SK-N-SH (cell line): Measurements from ENCODE around the gene CNTNAP5. TPM values are rescaled to one million over a fixed set of nuclear protein-coding genes. Genes with fewer than 3 reads are reported as not detected.

Experiments used
- CTCF ChIA-PET: fragments of 300-600, 350-600 bp; formaldehyde crosslinking; extraction: SDS; loops from one replicate; lab custom pipeline; 2021; lab: Yijun Ruan, JAX
- POLR2A ChIA-PET: fragments of 350-600 bp; sonication (Branson Sonifier 250); formaldehyde crosslinking; extraction: SDS; loops from one replicate; lab custom pipeline; 2020; ENCODE audit warnings: antibody characterized with exemption, inconsistent platforms; lab: Yijun Ruan, JAX
- DNase-seq: peaks from one replicate; pipeline ENCODE4 v3.0.0; 2012
- H2AFZ ChIP-seq: fragments of 200-600 bp; sonication (generic); 2 replicates; pipeline ENCODE4 v1.8.1; 2016; ENCODE audit warnings: antibody characterized with exemption, mild to moderate bottlenecking, low read depth
- H3F3A ChIP-seq: fragments of 200-600 bp; sonication (generic); replicated peaks from 2 replicates; pipeline ENCODE3; 2016; ENCODE audit warnings: antibody characterized with exemption, mild to moderate bottlenecking; ENCODE audit not compliant: insufficient read depth
- H3K27ac ChIP-seq, 2 experiments: fragments of 200-500 bp in 1 of 2; fragments of 200-600 bp in 1 of 2; sonication (Bioruptor generic) in 1 of 2; sonication (generic), shearing (Covaris generic) in 1 of 2; 2 replicates each; pipeline versions ENCODE4 v1.5.1 to v1.6.1; 2014 to 2016; ENCODE audit warnings: low read depth in 2 of 2, inconsistent platforms in 1 of 2, low read length in 1 of 2, mild to moderate bottlenecking in 1 of 2, mixed read lengths in 1 of 2
- H3K27me3 ChIP-seq: fragments of 200-600 bp; sonication (generic), shearing (Covaris generic); 2 replicates; pipeline ENCODE4 v1.6.1; 2016; ENCODE audit warnings: mixed run types; ENCODE audit not compliant: insufficient read depth
- H3K36me3 ChIP-seq, 2 experiments: fragments of 200-500 bp in 1 of 2; fragments of 200-600 bp in 1 of 2; sonication (Bioruptor generic) in 1 of 2; sonication (generic) in 1 of 2; replicated peaks in 1 of 2; 2 replicates each; pipeline versions ENCODE3 to v1.5.1; 2014 to 2016; ENCODE audit warnings: low read length in 1 of 2, mild to moderate bottlenecking in 1 of 2; ENCODE audit not compliant: insufficient read depth in 2 of 2, control insufficient read depth in 1 of 2
- H3K4me1 ChIP-seq, 2 experiments: fragments of 200-500 bp in 1 of 2; fragments of 200-600 bp in 1 of 2; sonication (Bioruptor generic) in 1 of 2; sonication (generic), shearing (Covaris generic) in 1 of 2; 2 replicates each; pipeline versions ENCODE4 v1.5.1 to v1.6.1; 2014 to 2016; ENCODE audit warnings: low read depth in 1 of 2, low read length in 1 of 2, mixed run types in 1 of 2; ENCODE audit not compliant: insufficient read depth in 2 of 2, control insufficient read depth in 1 of 2
- H3K4me2 ChIP-seq: fragments of 200-600 bp; sonication (generic), shearing (Covaris generic); 2 replicates; pipeline ENCODE4 v1.6.1; 2017; ENCODE audit warnings: mixed run types
- H3K4me3 ChIP-seq, 2 experiments: fragments of 200-500 bp in 1 of 2; fragments of 200-600 bp in 1 of 2; sonication (Bioruptor generic) in 1 of 2; sonication (generic), shearing (Covaris generic) in 1 of 2; 2 replicates each; pipeline versions ENCODE4 v1.5.1 to v1.8.1; 2014 to 2016; ENCODE audit warnings: low read depth in 2 of 2, inconsistent platforms in 1 of 2, low read length in 1 of 2, mild to moderate bottlenecking in 1 of 2, mixed read lengths in 1 of 2, moderate library complexity in 1 of 2
- H3K79me2 ChIP-seq: fragments of 200-600 bp; sonication (generic); 2 replicates; pipeline ENCODE4 v1.8.1; 2017; ENCODE audit warnings: mild to moderate bottlenecking; ENCODE audit not compliant: insufficient read depth
- H3K9ac ChIP-seq: fragments of 200-600 bp; sonication (generic); 2 replicates; pipeline ENCODE4 v1.6.1; 2017; ENCODE audit warnings: mixed run types
- H3K9me2 ChIP-seq: fragments of 200-600 bp; sonication (generic); 2 replicates; pipeline ENCODE4 v1.6.1; 2017; ENCODE audit warnings: mixed run types
- H3K9me3 ChIP-seq: fragments of 200-600 bp; sonication (generic); 2 replicates; pipeline ENCODE4 v1.6.1; 2017; ENCODE audit warnings: mixed run types, mild to moderate bottlenecking, moderate library complexity
- H4K20me1 ChIP-seq: fragments of 200-600 bp; sonication (generic); 2 replicates; pipeline ENCODE4 v1.6.1; 2017; ENCODE audit warnings: mild to moderate bottlenecking, mixed run types; ENCODE audit not compliant: insufficient read depth
- EP300 ChIP-seq, 2 experiments: IDR thresholded peaks; 2 replicates each; pipeline versions ENCODE4 v1.4.0 to v1.6.1; 2012; ENCODE audit warnings: borderline replicate concordance in 1 of 2, low read depth in 1 of 2, low read length in 1 of 2
- FOSL2 ChIP-seq: IDR thresholded peaks from 2 replicates; pipeline ENCODE4 v1.4.0; 2012; ENCODE audit warnings: low read depth, mild to moderate bottlenecking, moderate library complexity, borderline replicate concordance
- FOXJ3 ChIP-seq: sonication (generic); formaldehyde crosslinking; IDR thresholded peaks from 2 replicates; pipeline ENCODE4 v1.5.1; 2020; ENCODE audit warnings: mild to moderate bottlenecking, missing genetic modification reagents
- FOXM1 ChIP-seq: IDR thresholded peaks from 2 replicates; pipeline ENCODE4 v1.4.0; 2012; ENCODE audit warnings: low read depth, mild to moderate bottlenecking
- GABPA ChIP-seq: IDR thresholded peaks from 2 replicates; pipeline ENCODE4 v1.4.0; 2012; ENCODE audit warnings: low read depth, mild to moderate bottlenecking
- JUND ChIP-seq: IDR thresholded peaks from 2 replicates; pipeline ENCODE4 v1.4.0; 2012
- RCOR1 ChIP-seq: fragments of 150-350 bp; IDR thresholded peaks from 2 replicates; pipeline ENCODE4 v1.6.1; 2017; ENCODE audit warnings: antibody characterized with exemption, low read length
- RFX5 ChIP-seq: IDR thresholded peaks from 2 replicates; pipeline ENCODE4 v1.6.1; 2012; ENCODE audit warnings: mild to moderate bottlenecking, improper control_type of control experiment, low read length
- RXRA ChIP-seq: IDR thresholded peaks from 2 replicates; pipeline ENCODE4 v1.4.0; 2012; ENCODE audit warnings: low read depth, mild to moderate bottlenecking, borderline replicate concordance
- SIN3A ChIP-seq: IDR thresholded peaks from 2 replicates; pipeline ENCODE4 v1.6.1; 2012; ENCODE audit warnings: low read depth, mild to moderate bottlenecking, low read length, moderate library complexity, borderline replicate concordance
- SMC3 ChIP-seq: IDR thresholded peaks from 2 replicates; pipeline ENCODE4 v1.6.1; 2012; ENCODE audit warnings: low read depth, low read length, improper control_type of control experiment
- TEAD4 ChIP-seq: IDR thresholded peaks from 2 replicates; pipeline ENCODE4 v1.4.0; 2012; ENCODE audit warnings: mild to moderate bottlenecking, borderline replicate concordance; ENCODE audit not compliant: insufficient read depth
- YY1 ChIP-seq: IDR thresholded peaks from 2 replicates; pipeline ENCODE4 v1.4.0; 2012; ENCODE audit warnings: low read depth, mild to moderate bottlenecking
- WGBS: methylation state at CpG from one replicate; pipeline ENCODE4 v1.1.6; 2017; ENCODE audit warnings: low lambda C conversion rate; 5-methylcytosine and 5-hydroxymethylcytosine counted together
- polyA plus RNA-seq, 3 experiments: library from polyadenylated mRNA; depleted of rRNA; stranded (reverse); fragments of >200 nt; gene quantifications; 2 replicates each; pipeline ENCODE4 v1.2.3, GENCODE V29; 2012
- TF ChIP-seq, protein P1 (sequence below): fragments of 200-600 bp; sonication (generic); IDR thresholded peaks from 2 replicates; pipeline ENCODE4 v1.6.1; 2017; ENCODE audit warnings: antibody characterized with exemption, mild to moderate bottlenecking, moderate library complexity
- TF ChIP-seq, protein P2 (sequence below): IDR thresholded peaks from 2 replicates; pipeline ENCODE4; 2012
- TF ChIP-seq, protein P3 (sequence below): IDR thresholded peaks from 2 replicates; pipeline ENCODE4 v1.4.0; 2012; ENCODE audit warnings: low read depth, borderline replicate concordance

Gene CNTNAP5
- polyA plus RNA-seq, 1 of the 3 experiments (the other 2 are of a cell fraction): 0.08 TPM

DNA sequence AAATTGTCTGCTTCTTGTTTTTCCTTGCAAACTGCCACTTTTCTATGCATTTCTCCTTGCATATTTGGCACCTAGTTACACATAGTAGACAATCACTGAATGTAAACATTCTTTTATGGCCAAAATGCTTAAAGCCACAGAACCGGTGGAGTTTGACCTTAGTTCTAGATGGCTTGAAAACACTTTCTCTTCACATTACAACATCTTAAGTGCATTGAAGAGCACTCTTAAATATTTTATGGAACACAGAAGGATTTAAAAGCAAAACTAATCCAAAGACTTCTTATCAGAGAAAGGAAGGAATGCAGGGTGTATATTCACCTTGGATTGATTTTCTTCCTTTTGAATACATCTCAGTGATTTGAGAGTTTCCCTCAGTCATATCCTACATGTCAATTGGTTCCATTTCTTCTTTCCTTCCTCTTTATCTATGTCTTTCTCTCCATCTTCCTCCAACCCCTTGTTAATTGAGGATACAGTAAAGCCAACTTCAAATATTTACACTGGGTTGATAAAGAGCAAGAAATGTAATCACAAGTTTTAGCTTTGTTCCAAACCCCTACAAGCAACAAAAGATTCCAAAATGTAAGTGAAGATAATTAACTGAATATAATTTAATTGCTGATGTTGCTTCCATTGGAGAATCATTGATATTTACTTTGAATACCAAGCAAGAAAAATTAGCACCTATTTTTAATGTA lies 548.0 kb downstream of the CNTNAP5 start:
- no peak overlapping the region for H3K9ac ChIP-seq
- no peaks in the 10 kb centered on the region for H3K4me1 ChIP-seq
- WGBS: 57% methylated on average over 1 of the region's 1 CpG
- no peaks in the 10 kb centered on the region for H3K27me3 ChIP-seq
- no peak overlapping the region for H3K27ac ChIP-seq
- H3K9me2 ChIP-seq: no peaks in the 10 kb centered on the region
- H3K36me3 ChIP-seq: no peaks in the 10 kb centered on the region
- H2AFZ ChIP-seq: no peak overlapping the region
- POLR2A ChIA-PET: no interaction called here
- no peaks in the 10 kb centered on the region for H3K79me2 ChIP-seq
- H3F3A ChIP-seq: no peaks in the 10 kb centered on the region
- no peak for TF ChIP-seq RXRA
- TF ChIP-seq, protein P1, sequence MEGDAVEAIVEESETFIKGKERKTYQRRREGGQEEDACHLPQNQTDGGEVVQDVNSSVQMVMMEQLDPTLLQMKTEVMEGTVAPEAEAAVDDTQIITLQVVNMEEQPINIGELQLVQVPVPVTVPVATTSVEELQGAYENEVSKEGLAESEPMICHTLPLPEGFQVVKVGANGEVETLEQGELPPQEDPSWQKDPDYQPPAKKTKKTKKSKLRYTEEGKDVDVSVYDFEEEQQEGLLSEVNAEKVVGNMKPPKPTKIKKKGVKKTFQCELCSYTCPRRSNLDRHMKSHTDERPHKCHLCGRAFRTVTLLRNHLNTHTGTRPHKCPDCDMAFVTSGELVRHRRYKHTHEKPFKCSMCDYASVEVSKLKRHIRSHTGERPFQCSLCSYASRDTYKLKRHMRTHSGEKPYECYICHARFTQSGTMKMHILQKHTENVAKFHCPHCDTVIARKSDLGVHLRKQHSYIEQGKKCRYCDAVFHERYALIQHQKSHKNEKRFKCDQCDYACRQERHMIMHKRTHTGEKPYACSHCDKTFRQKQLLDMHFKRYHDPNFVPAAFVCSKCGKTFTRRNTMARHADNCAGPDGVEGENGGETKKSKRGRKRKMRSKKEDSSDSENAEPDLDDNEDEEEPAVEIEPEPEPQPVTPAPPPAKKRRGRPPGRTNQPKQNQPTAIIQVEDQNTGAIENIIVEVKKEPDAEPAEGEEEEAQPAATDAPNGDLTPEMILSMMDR: no peak
- no peak for TF ChIP-seq EP300 (IDR thresholded peaks at IDR 0.05; ENCODE audit: borderline replicate concordance in 1 of 2, low read depth in 1 of 2, low read length in 1 of 2)
- no peak for TF ChIP-seq YY1
- TF ChIP-seq SMC3: no peak
- TF ChIP-seq SIN3A: no peak
- TF ChIP-seq, protein P2, sequence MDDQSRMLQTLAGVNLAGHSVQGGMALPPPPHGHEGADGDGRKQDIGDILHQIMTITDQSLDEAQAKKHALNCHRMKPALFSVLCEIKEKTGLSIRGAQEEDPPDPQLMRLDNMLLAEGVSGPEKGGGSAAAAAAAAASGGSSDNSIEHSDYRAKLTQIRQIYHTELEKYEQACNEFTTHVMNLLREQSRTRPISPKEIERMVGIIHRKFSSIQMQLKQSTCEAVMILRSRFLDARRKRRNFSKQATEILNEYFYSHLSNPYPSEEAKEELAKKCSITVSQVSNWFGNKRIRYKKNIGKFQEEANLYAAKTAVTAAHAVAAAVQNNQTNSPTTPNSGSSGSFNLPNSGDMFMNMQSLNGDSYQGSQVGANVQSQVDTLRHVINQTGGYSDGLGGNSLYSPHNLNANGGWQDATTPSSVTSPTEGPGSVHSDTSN: no peak
- TF ChIP-seq RCOR1: no peak
- TF ChIP-seq FOSL2: no peak
- TF ChIP-seq TEAD4: no peak
- no peak for TF ChIP-seq FOXJ3 (CRISPR knock-in tag)
- TF ChIP-seq JUND: no peak
- TF ChIP-seq RFX5: no peak
- TF ChIP-seq, protein P3, sequence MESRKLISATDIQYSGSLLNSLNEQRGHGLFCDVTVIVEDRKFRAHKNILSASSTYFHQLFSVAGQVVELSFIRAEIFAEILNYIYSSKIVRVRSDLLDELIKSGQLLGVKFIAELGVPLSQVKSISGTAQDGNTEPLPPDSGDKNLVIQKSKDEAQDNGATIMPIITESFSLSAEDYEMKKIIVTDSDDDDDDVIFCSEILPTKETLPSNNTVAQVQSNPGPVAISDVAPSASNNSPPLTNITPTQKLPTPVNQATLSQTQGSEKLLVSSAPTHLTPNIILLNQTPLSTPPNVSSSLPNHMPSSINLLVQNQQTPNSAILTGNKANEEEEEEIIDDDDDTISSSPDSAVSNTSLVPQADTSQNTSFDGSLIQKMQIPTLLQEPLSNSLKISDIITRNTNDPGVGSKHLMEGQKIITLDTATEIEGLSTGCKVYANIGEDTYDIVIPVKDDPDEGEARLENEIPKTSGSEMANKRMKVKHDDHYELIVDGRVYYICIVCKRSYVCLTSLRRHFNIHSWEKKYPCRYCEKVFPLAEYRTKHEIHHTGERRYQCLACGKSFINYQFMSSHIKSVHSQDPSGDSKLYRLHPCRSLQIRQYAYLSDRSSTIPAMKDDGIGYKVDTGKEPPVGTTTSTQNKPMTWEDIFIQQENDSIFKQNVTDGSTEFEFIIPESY: no peak
- TF ChIP-seq FOXM1: no peak
- TF ChIP-seq GABPA: no peak
- H3K4me3 ChIP-seq: no peak overlapping the region
- no peaks in the 10 kb centered on the region for H4K20me1 ChIP-seq
- no peak for DNase-seq
- no peak overlapping the region for H3K4me2 ChIP-seq
- H3K9me3 ChIP-seq: no peaks in the 10 kb centered on the region
- CTCF ChIA-PET: no interaction called here
